Measurements from ENCODE around the gene MINK1.

The MINK1 gene

DNA sequence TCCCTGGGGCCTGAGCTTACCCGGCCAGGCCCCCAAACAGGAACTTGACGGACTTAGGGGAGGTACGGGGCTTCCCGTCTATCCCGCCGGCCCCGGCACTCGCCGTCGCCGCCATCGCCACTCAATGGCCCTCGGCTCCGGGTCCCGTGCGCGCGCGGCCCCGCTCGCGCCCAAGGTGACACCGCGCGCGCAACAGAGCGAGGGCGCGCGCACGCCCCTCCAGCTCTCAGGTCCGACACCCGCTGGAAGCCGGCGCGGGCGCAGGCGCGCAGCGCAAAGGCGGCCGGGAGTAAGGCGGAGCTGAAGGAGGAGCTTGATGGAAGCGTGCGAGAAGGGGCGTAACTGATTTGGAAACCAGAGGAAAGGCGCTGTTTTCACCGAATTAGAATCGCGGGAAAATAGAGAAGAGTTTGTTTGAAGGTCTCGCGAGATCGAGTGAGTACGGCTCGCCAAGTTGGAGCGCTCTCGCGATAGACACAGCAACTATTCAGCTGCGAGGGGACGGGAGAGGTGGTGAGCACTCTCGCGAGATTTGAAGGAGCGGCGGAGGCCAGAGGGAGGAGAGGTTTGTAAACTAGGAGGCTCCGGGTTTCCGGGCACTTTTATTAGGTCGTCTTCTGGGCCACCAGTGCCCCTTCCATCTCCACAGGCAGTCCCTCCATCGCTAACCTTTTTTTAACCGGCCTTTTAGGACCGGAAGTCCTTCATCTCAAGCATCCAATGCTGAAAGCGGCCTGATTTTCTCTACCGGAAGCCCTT lies 106.8 kb downstream of the MINK1 start, which contains the start of the genes RNF167 and SLC25A11:
RNF167 (plus strand) TSS at position 473 of the 759 bp plus-strand sequence. CDS start 642 bp downstream, outside the sequence.
SLC25A11 (minus strand) TSS at position 251 of the 759 bp plus-strand sequence; CDS start at position 115, 136 bp downstream.
- intact Hi-C loops (cut with DNase I), result loop anchor here (2.0 kb wide), 1 partner anchor 27 kb away; the partner anchor contains the start of gene SPAG7
- peak; percentile 90 to 99 (median 94) for DNase-seq

DNA sequence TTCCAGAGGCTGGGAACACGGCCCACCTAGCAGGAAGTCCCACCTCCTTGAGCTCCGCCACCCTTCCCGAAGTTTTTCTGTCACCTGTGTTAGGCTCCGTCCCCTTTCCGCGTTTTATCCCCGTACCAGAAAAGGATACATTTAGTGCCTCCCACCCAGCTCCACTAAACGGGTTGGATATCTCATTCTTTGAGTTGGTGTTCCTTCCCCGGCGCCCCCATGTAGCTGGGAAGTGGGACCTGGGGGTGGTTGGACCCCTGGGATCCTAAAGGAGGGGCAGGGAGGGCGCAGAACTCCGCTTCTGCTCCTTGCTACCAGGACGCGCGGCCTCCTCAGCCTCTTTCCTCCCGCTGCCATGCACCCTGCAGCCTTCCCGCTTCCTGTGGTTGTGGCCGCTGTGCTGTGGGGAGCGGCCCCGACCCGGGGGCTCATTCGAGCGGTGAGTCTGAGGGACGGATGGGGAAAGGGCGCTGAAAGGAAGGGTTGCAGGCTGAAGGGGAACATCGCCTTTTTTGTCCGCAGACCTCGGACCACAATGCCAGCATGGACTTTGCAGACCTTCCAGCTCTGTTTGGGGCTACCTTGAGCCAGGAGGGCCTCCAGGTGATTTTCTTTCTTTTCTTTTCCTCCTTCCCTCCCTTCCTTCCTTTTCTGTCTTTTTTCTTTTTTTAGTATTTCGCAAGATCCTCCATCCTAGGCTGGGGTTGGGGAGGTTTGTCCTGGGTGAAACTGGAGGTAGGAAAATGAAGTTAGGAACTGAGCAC lies 107.6 kb downstream of the MINK1 start:
- intact Hi-C loops (cut with DNase I), result loop anchor here (2.0 kb wide), 1 partner anchor 26 kb away; the partner anchor contains the start of gene SPAG7
- DNase-seq, result peak in 9 of 10 donors; percentile 72 to 96 (median 82)

DNA sequence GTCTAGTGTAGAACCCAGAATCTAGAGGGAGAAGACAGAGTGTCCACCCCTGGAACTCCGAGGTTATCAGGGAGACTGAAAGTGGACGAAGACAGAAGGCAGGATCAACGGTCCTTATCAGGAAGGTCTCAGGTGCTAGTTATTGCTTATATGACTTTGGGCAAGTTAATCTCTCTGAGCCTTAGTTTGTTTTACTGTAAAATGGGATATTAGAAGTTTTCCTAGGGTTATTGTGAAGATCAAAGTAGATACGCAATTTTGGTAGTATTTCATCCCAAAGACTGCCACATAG lies 108.1 kb downstream of the MINK1 start:
- intact Hi-C loops (cut with DNase I), result loop anchor here (2.0 kb wide), 1 partner anchor 26 kb away; the partner anchor contains the start of gene SPAG7
- no peak for DNase-seq

- peak in 3 of 10 donors; percentile 2 to 41 (median 12) for DNase-seq
- intact Hi-C loops (cut with DNase I), result no loop called here
Observed at GRCh38 chr17:4942760-4943508, 109.8 kb downstream of the MINK1 start.

GRCh38 chr17:4944163-4944553 lies 111.0 kb downstream of the MINK1 start:
- peak in 1 of 10 donors; percentile 1 for DNase-seq
- intact Hi-C loops (cut with DNase I), result no loop called here

DNA sequence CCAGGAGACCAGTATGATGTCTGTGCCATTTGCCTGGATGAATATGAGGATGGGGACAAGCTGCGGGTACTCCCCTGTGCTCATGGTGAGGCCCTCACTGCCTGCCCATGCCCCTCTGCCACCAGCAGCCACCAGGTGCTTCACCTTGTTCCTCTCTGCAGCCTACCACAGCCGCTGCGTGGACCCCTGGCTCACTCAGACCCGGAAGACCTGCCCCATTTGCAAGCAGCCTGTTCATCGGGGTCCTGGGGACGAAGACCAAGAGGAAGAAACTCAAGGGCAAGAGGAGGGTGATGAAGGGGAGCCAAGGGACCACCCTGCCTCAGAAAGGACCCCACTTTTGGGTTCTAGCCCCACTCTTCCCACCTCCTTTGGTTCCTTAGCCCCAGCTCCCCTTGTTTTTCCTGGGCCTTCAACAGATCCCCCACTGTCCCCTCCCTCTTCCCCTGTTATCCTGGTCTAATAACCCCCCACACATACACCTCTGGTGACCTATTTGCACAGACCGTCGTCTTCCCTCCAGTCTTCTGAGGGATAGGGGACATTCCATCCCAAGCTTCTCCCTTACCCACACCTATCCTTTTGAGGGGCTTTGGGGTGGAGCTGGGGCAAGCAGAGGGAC lies 111.5 kb downstream of the MINK1 start:
- intact Hi-C loops (cut with DNase I), result loop anchor here (5.0 kb wide), 1 partner anchor 43 kb away; the partner anchor contains the start of gene CAMTA2
- DNase-seq, result peak in 2 of 10 donors; percentile 44 to 74

- intact Hi-C loops (cut with DNase I), result loop anchor here (5.0 kb wide), 1 partner anchor 42 kb away; the partner anchor contains the start of gene CAMTA2
- DNase-seq, result peak in 7 of 10 donors; percentile 26 to 92 (median 74)
Observed at GRCh38 chr17:4945176-4945943, 112.2 kb downstream of the MINK1 start.

DNA sequence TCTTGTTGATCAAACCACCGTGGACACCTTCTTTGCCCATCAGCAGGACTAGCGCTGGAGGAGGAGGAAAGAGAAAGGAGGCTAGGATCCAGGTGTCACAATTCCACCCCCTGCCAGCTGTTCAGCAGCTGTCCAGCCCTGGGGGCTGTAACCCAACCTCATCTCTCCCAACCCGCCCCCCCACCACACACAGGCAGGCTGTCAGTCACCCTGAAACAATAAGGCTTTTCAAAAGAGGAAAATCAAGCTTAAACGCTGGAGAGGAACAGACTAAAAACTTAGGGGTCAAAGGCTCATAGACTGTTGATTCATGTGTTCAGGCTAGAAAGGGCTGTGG lies 112.8 kb downstream of the MINK1 start:
- no peak for DNase-seq
- intact Hi-C loops (cut with DNase I), result loop anchor here (5.0 kb wide), 1 partner anchor 41 kb away; the partner anchor contains the start of gene CAMTA2

DNA sequence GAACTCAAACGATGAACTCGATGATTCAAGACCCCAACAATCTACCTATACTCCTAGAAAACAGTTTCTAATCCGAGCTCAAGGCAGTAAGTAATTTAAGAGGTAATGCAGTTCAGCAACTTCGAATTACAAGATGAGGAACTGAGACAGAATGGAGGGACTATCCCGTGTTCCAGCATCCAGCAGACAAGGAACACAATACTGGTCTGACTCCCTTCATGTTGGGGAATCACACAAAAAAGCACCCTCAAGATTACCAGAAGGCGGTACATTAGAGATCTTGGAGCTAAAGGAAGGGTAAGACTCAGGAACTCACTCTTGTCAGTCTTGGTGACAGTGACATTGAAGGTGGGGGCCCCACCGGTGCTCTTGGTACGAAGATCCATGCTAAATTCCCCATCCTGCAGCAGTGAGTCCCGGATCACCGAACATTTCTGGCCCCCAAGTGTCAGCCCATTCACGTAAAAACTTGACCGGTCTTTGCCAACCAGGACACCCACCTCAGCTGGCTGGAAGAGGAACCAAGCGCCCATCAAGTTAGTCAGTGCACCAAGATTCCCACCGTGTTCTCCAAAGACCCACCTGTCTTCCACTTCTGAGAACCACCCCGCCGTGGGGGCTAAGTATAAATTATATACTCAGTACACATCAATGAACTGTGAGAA lies 113.3 kb downstream of the MINK1 start:
- no peak for DNase-seq

GRCh38 chr17:4947010-4947410 lies 113.9 kb downstream of the MINK1 start:
- intact Hi-C loops (cut with DNase I), result loop anchor here (5.0 kb wide), 1 partner anchor 40 kb away; the partner anchor contains the start of gene CAMTA2
- peak in 1 of 10 donors; percentile 39 for DNase-seq

More for the DNA sequence above, 113.3 kb downstream of the MINK1 start:
- intact Hi-C loops (cut with DNase I), result loop anchor here (5.0 kb wide), 1 partner anchor 41 kb away; the partner anchor contains the start of gene CAMTA2
